Measurements from ENCODE around the gene CLDN20. TPM values are rescaled to one million over a fixed set of nuclear protein-coding genes. Genes with fewer than 3 reads are reported as not detected.

CLDN20 gene
- polyA plus RNA-seq, 1 of the 3 experiments (the other 2 are of a cell fraction): 0.07 TPM

GRCh38 chr6:155223646-155224451 is 40.0 kb upstream of the CLDN20 start (continued):
- TF ChIP-seq JUND (IDR thresholded peaks at IDR 0.05) (peak; percentile 66), REST (IDR thresholded peaks at IDR 0.05; ENCODE audit: low read depth, low read length) (no peak)

DNA sequence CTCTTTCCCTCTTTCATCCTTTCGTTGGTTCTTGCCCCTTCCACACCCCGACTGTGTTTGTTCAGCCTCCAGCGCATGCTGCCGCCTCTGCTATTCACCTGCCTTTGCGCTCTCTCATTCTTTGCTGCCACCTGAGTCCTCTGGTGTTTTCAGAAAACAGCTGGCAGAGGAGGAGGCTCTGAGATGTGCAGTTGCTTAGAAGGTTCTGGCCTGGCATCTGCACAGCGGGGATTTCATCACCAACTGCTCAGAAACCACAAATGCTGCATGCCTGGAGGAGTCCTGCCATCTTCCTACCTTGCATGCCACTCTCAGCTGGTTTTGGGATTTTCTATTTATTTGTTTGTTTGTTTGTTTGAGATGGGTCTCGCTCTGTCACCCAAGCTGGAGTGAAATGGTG is 39.2 kb upstream of the CLDN20 start:
- peak overlapping the region in 1 of 2 experiments; percentile 82; a peak in 2 of 4 replicates for H3K27ac ChIP-seq (ENCODE audit: low read depth in 2 of 2, low read length in 1 of 2)
- H3F3A ChIP-seq (replicated peaks; ENCODE audit: insufficient read depth): peaks cover 11% of the 10 kb centered on the region
- no peak overlapping the region for H3K9ac ChIP-seq
- DNase-seq: no peak
- H3K4me2 ChIP-seq: 0 out of 2 replicates have a peak overlapping the region, but pooled peaks have one; percentile 62
- no peaks in the 10 kb centered on the region for H3K9me3 ChIP-seq
- H3K27me3 ChIP-seq (ENCODE audit: insufficient read depth): no peaks in the 10 kb centered on the region
- POLR2A ChIA-PET: no interaction called here
- no peaks in the 10 kb centered on the region for H3K36me3 ChIP-seq (replicated peaks in 1 of 2; ENCODE audit: control insufficient read depth in 1 of 2, insufficient read depth in 2 of 2, low read length in 1 of 2)
- no peaks in the 10 kb centered on the region for H3K9me2 ChIP-seq
- no peak for TF ChIP-seq SMC3 (IDR thresholded peaks at IDR 0.05; ENCODE audit: low read depth, low read length)
- TF ChIP-seq NRF1 (IDR thresholded peaks at IDR 0.05; ENCODE audit: low read depth, low read length): no peak
- TF ChIP-seq YY1 (IDR thresholded peaks at IDR 0.05; ENCODE audit: low read depth): no peak
- no peak for TF ChIP-seq JUND (IDR thresholded peaks at IDR 0.05)
- no peak for TF ChIP-seq MEF2A (IDR thresholded peaks at IDR 0.05; ENCODE audit: borderline replicate concordance, low read depth)
- no peak for TF ChIP-seq IRF3 (IDR thresholded peaks at IDR 0.05; ENCODE audit: low read depth, low read length)
- TF ChIP-seq, protein P1, sequence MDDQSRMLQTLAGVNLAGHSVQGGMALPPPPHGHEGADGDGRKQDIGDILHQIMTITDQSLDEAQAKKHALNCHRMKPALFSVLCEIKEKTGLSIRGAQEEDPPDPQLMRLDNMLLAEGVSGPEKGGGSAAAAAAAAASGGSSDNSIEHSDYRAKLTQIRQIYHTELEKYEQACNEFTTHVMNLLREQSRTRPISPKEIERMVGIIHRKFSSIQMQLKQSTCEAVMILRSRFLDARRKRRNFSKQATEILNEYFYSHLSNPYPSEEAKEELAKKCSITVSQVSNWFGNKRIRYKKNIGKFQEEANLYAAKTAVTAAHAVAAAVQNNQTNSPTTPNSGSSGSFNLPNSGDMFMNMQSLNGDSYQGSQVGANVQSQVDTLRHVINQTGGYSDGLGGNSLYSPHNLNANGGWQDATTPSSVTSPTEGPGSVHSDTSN (IDR thresholded peaks at IDR 0.05): no peak
- TF ChIP-seq TEAD4 (IDR thresholded peaks at IDR 0.05; ENCODE audit: borderline replicate concordance, insufficient read depth): no peak
- no peak for TF ChIP-seq SIN3A (IDR thresholded peaks at IDR 0.05; ENCODE audit: borderline replicate concordance, low read depth, low read length)
- TF ChIP-seq, protein P2, sequence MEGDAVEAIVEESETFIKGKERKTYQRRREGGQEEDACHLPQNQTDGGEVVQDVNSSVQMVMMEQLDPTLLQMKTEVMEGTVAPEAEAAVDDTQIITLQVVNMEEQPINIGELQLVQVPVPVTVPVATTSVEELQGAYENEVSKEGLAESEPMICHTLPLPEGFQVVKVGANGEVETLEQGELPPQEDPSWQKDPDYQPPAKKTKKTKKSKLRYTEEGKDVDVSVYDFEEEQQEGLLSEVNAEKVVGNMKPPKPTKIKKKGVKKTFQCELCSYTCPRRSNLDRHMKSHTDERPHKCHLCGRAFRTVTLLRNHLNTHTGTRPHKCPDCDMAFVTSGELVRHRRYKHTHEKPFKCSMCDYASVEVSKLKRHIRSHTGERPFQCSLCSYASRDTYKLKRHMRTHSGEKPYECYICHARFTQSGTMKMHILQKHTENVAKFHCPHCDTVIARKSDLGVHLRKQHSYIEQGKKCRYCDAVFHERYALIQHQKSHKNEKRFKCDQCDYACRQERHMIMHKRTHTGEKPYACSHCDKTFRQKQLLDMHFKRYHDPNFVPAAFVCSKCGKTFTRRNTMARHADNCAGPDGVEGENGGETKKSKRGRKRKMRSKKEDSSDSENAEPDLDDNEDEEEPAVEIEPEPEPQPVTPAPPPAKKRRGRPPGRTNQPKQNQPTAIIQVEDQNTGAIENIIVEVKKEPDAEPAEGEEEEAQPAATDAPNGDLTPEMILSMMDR (IDR thresholded peaks at IDR 0.05): no peak
- TF ChIP-seq USF2 (IDR thresholded peaks at IDR 0.05; ENCODE audit: borderline replicate concordance, low read depth, low read length): no peak
- TF ChIP-seq GATA2 (CRISPR knock-in tag; IDR thresholded peaks at IDR 0.05): no peak
- TF ChIP-seq FOSL2 (IDR thresholded peaks at IDR 0.05; ENCODE audit: borderline replicate concordance, low read depth): no peak
- TF ChIP-seq REST (IDR thresholded peaks at IDR 0.05; ENCODE audit: low read depth, low read length): no peak
- TF ChIP-seq RCOR1 (IDR thresholded peaks at IDR 0.05; ENCODE audit: low read length): no peak
- 94% methylated on average over 7 of the region's 7 CpGs for WGBS (ENCODE audit: low lambda C conversion rate)
- H4K20me1 ChIP-seq (ENCODE audit: insufficient read depth): no peaks in the 10 kb centered on the region
- H3K79me2 ChIP-seq (ENCODE audit: insufficient read depth): no peaks in the 10 kb centered on the region
- peaks cover 15 to 17% of the 10 kb centered on the region in 2 experiments; a peak in 2 of 4 replicates for H3K4me1 ChIP-seq (ENCODE audit: control insufficient read depth in 1 of 2, insufficient read depth in 2 of 2, low read depth in 1 of 2, low read length in 1 of 2)
- CTCF ChIA-PET: interaction anchor here (1.0 kb wide), 1 partner anchor 419 kb away, joined by 3 read pairs; no protein-coding TSS in a partner anchor
- no peak overlapping the region for H3K4me3 ChIP-seq (ENCODE audit: low read depth in 2 of 2, low read length in 1 of 2)
- H2AFZ ChIP-seq (ENCODE audit: low read depth): no peak overlapping the region

Data from SK-N-SH (cell line).